Uterus (tissue), 2 donors: ENCODE results near the gene RIMS1.

Experiments used
- POLR2A ChIP-seq, 2 donors: fragments of 450-650 bp; IDR thresholded peaks; one replicate each; pipeline ENCODE4 v1.6.1; 2016; ENCODE audit warnings: antibody characterized with exemption in 2 of 2, mild to moderate bottlenecking in 1 of 2, moderate library complexity in 1 of 2
- TF ChIP-seq, protein P1 (sequence below), 4 experiments: fragments of 200-600 bp in 2 of 4; fragments of 450-650 bp in 2 of 4; sonication (generic) in 2 of 4; IDR thresholded peaks; one replicate each; pipeline ENCODE4 v1.5.1; 2016 to 2019; ENCODE audit warnings: antibody characterized with exemption in 4 of 4, mild to moderate bottlenecking in 2 of 4, moderate library complexity in 1 of 4

DNA sequence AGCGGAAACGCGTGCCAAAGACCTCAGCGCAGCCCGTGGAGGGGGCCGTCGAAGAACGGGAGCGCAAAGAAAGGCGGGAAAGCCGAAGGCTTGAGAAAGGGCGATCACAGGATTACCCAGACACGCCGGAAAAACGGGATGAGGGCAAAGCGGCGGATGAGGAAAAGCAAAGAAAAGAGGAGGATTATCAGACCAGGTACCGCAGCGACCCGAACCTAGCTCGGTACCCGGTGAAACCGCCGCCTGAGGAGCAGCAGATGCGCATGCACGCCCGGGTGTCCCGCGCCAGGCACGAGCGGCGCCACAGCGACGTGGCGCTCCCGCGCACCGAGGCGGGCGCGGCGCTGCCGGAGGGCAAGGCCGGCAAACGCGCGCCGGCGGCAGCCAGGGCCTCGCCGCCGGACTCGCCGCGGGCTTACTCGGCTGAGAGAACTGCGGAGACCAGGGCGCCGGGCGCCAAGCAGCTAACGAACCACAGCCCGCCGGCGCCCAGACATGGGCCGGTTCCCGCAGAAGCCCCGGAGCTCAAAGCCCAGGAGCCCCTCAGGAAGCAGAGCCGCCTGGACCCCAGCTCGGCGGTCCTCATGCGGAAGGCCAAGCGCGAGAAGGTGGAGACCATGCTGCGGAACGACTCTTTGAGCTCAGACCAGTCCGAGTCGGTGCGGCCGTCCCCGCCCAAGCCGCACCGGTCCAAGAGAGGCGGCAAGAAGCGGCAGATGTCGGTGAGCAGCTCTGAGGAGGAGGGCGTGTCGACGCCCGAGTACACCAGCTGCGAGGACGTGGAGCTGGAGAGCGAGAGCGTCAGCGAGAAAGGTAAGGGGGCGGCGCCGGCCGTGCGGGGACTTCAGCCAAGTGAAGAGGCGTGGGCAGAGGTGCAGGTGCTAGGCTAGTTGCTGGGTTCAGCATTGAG lies 296.2 kb downstream of the RIMS1 start:
- no peak for TF ChIP-seq POLR2A (IDR thresholded peaks at IDR 0.05)
- TF ChIP-seq, protein P1, sequence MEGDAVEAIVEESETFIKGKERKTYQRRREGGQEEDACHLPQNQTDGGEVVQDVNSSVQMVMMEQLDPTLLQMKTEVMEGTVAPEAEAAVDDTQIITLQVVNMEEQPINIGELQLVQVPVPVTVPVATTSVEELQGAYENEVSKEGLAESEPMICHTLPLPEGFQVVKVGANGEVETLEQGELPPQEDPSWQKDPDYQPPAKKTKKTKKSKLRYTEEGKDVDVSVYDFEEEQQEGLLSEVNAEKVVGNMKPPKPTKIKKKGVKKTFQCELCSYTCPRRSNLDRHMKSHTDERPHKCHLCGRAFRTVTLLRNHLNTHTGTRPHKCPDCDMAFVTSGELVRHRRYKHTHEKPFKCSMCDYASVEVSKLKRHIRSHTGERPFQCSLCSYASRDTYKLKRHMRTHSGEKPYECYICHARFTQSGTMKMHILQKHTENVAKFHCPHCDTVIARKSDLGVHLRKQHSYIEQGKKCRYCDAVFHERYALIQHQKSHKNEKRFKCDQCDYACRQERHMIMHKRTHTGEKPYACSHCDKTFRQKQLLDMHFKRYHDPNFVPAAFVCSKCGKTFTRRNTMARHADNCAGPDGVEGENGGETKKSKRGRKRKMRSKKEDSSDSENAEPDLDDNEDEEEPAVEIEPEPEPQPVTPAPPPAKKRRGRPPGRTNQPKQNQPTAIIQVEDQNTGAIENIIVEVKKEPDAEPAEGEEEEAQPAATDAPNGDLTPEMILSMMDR (IDR thresholded peaks at IDR 0.05): no peak
